Osteocyte (in vitro differentiated cells): Measurements from ENCODE around the gene KRT82. TPM values are rescaled to one million over a fixed set of nuclear protein-coding genes. Genes with fewer than 3 reads are reported as not detected.

Source experiments
- DNase-seq: peaks from one replicate; pipeline ENCODE4 v3.0.0; 2021; ENCODE audit warnings: mixed read lengths; ENCODE audit not compliant: unreplicated experiment; ENCODE audit errors: extremely low spot score
- H3K27ac Mint-ChIP-seq: one replicate; pipeline ENCODE4 v1.8.0; 2021; ENCODE audit warnings: mild to moderate bottlenecking, mixed read lengths; ENCODE audit not compliant: unreplicated experiment
- H3K27me3 Mint-ChIP-seq: one replicate; pipeline ENCODE4 v1.8.0; 2021; ENCODE audit warnings: mixed read lengths; ENCODE audit not compliant: unreplicated experiment
- H3K36me3 Mint-ChIP-seq: one replicate; pipeline ENCODE4 v1.8.0; 2021; ENCODE audit warnings: mixed read lengths; ENCODE audit not compliant: unreplicated experiment
- H3K4me1 Mint-ChIP-seq: one replicate; pipeline ENCODE4 v1.8.0; 2021; ENCODE audit warnings: mixed read lengths; ENCODE audit not compliant: unreplicated experiment
- H3K4me3 Mint-ChIP-seq: one replicate; pipeline ENCODE4 v1.8.0; 2021; ENCODE audit warnings: mild to moderate bottlenecking, moderate library complexity, mixed read lengths; ENCODE audit not compliant: unreplicated experiment
- H3K9me3 Mint-ChIP-seq: one replicate; pipeline ENCODE4 v1.8.0; 2021; ENCODE audit warnings: mixed read lengths; ENCODE audit not compliant: unreplicated experiment
- total RNA-seq: library from RNA; stranded (reverse); gene quantifications from 2 replicates; pipeline ENCODE4 v1.2.1, GENCODE V29; 2021
- TF ChIP-seq, protein P1 (sequence below): fragments of 200-600 bp; sonication (generic); IDR thresholded peaks from 2 replicates; pipeline ENCODE4 v1.5.0; 2021; ENCODE audit warnings: antibody characterized with exemption, mild to moderate bottlenecking, moderate library complexity

Gene KRT82
- total RNA-seq, 1 donor from 2014 or later = not detected

DNA sequence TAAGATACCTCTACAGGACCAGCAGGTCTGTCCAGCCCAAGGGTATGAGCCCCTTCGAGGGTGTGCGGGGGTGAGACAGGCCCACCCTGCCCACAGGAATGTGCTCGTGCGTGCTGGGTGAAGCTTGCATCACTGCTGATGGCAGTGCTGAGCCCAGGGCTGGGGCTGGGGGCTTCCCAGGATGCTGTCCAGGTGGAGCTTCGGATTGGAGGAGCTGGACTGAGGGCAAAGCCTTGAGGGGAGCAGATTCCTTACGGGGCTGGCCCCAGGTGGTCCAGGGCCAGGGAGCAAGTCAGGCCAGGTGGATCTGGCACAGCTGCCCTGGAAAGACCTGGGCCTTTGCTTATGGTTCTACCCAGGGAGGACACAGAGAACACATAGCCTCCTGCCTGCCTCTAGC, 36.3 kb downstream of the KRT82 start:
- H3K27ac Mint-ChIP-seq = no peak overlapping the region
- no peak overlapping the region for H3K4me3 Mint-ChIP-seq
- peaks cover 25% of the 10 kb centered on the region for H3K27me3 Mint-ChIP-seq
- TF ChIP-seq, protein P1, sequence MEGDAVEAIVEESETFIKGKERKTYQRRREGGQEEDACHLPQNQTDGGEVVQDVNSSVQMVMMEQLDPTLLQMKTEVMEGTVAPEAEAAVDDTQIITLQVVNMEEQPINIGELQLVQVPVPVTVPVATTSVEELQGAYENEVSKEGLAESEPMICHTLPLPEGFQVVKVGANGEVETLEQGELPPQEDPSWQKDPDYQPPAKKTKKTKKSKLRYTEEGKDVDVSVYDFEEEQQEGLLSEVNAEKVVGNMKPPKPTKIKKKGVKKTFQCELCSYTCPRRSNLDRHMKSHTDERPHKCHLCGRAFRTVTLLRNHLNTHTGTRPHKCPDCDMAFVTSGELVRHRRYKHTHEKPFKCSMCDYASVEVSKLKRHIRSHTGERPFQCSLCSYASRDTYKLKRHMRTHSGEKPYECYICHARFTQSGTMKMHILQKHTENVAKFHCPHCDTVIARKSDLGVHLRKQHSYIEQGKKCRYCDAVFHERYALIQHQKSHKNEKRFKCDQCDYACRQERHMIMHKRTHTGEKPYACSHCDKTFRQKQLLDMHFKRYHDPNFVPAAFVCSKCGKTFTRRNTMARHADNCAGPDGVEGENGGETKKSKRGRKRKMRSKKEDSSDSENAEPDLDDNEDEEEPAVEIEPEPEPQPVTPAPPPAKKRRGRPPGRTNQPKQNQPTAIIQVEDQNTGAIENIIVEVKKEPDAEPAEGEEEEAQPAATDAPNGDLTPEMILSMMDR = no peak
- peaks cover 8% of the 10 kb centered on the region for H3K9me3 Mint-ChIP-seq
- H3K4me1 Mint-ChIP-seq = no peaks in the 10 kb centered on the region
- H3K36me3 Mint-ChIP-seq = no peaks in the 10 kb centered on the region
- no peak for DNase-seq

DNA sequence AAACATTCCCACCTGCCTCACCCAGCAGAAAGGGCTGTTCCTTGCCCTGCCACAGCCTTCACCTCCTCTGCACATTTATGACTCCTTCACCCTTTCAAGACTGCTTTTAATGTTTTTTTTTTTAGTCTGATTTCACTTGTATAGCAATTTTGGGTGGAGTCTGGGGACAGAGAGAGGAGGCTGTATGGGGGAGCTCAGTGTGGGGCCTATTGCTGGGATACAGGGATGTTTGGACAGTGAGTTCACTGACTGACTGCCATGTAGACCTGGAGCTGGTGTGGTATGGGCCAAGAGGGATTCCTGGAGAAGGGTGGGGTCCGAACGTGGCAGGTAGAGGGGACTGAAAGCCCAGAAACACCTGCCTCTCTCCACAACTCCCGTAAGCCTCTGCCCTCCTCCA, 36.9 kb downstream of the KRT82 start:
- H3K36me3 Mint-ChIP-seq = no peaks in the 10 kb centered on the region

DNA sequence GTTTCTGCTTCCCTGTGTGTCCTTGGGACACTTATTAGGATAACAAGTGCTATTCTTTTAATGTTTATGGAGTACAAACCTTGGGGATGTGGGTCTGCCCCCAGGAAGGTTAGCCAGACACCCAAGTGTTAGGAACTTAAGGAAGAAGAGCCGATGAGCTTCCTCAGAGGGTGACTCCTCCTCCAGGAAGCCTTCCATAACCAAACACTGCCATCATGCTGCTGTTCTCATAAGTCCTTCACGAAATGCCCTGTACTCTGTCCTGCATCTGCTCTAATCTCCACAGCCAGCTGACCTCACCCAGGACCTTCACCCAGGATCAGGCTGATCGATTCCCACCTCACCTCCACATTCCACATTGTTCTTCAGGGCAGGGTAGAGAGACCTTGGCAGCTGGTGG, 37.6 kb downstream of the KRT82 start:
- Mint-ChIP-seq H3K9me3 (no peaks in the 10 kb centered on the region), H3K27me3 (peaks cover 32% of the 10 kb centered on the region), H3K4me1 (no peaks in the 10 kb centered on the region), H3K36me3 (no peaks in the 10 kb centered on the region), H3K27ac (no peak overlapping the region), H3K4me3 (no peak overlapping the region)
- no peak for DNase-seq
- TF ChIP-seq, protein P1 = no peak

More for the DNA sequence above, 36.9 kb downstream of the KRT82 start:
- Mint-ChIP-seq H3K4me1 (no peaks in the 10 kb centered on the region), H3K27me3 (peaks cover 28% of the 10 kb centered on the region), H3K27ac (no peak overlapping the region), H3K4me3 (no peak overlapping the region), H3K9me3 (peaks cover 6% of the 10 kb centered on the region)
- DNase-seq = no peak
- TF ChIP-seq, protein P1 = no peak

DNA sequence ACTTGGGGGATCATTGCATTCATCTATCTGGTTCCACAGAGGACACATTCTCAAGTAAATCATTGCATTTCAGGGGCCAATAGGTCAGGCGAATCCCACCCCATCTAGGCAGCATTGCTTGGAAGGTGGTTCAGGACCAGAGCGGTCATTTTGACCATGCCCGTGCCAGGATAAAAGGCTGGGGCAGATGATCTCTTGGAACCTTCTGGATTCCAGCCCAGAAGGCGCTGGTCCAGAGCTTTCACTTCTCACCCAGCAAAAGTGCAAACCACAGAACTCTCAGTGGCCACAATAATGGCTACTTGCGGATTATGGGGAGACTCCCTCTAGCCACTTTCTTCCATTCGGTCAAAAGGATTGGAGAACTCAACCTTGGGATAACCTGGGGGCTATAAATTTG, 38.3 kb downstream of the KRT82 start:
- Mint-ChIP-seq H3K27me3 (peaks cover 34% of the 10 kb centered on the region), H3K4me1 (no peaks in the 10 kb centered on the region), H3K27ac (no peak overlapping the region), H3K9me3 (no peaks in the 10 kb centered on the region), H3K4me3 (no peak overlapping the region), H3K36me3 (no peaks in the 10 kb centered on the region)
- no peak for DNase-seq
- TF ChIP-seq, protein P1 = no peak

DNA sequence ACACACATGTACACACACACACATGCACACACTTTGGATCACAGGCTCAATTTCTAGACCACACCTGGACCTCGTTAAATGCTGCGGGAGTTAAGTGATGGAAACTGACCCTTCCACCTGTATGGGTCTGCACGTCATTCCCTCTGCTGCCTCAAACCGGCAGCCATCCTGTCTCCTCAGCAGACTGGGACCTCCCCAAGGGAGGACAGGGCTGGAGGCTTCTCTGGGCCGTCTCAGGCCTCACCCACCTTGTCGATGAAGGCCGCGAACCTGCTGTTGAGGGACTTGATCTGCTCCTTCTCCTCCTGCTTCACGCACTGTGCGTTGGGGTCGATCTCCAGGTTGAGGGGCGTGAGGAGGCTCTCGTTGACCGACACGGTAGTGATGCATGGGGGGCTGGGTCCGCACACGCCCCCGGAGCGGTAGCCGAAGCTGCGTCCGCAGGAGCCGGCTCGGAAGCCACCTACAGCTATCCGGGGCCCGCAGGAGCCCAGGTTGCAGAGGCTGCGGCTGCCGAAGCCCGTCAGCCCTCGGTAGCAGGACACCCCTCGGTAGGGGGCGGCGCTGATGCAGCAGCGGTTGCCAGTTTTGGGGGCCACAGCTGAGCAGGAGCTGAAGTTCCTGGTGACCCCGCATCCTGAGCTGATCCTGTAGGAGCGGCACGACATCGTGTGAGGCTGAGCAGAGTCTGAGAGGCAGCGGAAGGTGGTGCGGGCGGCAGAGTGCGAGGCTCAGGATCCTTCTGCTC, 39.2 kb downstream of the KRT82 start, which contains the start of gene KRT85:
TSS of gene KRT85 (minus strand) at position 744 of the 748 bp plus-strand sequence. CDS start at position 668, 76 bp downstream.
- no peak within 1 kb of the TSS for H3K27ac Mint-ChIP-seq
- H3K4me1 Mint-ChIP-seq = no peaks in the 10 kb centered on the region
- no peaks in the 10 kb centered on the region for H3K36me3 Mint-ChIP-seq
- H3K27me3 Mint-ChIP-seq = peaks cover 34% of the 10 kb centered on the region
- TF ChIP-seq, protein P1 = no peak
- H3K9me3 Mint-ChIP-seq = no peaks in the 10 kb centered on the region
- no peak for DNase-seq
- no peak within 1 kb of the TSS for H3K4me3 Mint-ChIP-seq
